Liver (tissue), 9 donors: ENCODE results near the gene FAM20C. TPM values are rescaled to one million over a fixed set of nuclear protein-coding genes. Genes with fewer than 3 reads are reported as not detected.

Experiments used
- DNase-seq: peaks from one replicate; pipeline ENCODE4 v3.0.0-alpha.2; 2017; ENCODE audit warnings: low spot score
- H3K27ac ChIP-seq, 2 donors: one replicate each; pipeline ENCODE4 v1.7.0; 2013; ENCODE audit warnings: inconsistent platforms in 2 of 2, low read length in 2 of 2, control low read depth in 1 of 2, low read depth in 1 of 2, mild to moderate bottlenecking in 1 of 2
- H3K27me3 ChIP-seq, 4 donors: one replicate each; pipeline versions ENCODE4 v1.6.1 to v1.7.0; 2013; ENCODE audit warnings: low read length in 3 of 4, inconsistent platforms in 1 of 4, mild to moderate bottlenecking in 1 of 4, moderate library complexity in 1 of 4; ENCODE audit not compliant: control insufficient read depth in 4 of 4, insufficient read depth in 4 of 4
- H3K36me3 ChIP-seq, 4 donors: one replicate each; pipeline versions ENCODE4 v1.6.1 to v1.7.0; 2013; ENCODE audit warnings: low read length in 3 of 4, mild to moderate bottlenecking in 3 of 4, low read depth in 1 of 4, moderate library complexity in 1 of 4; ENCODE audit not compliant: control insufficient read depth in 4 of 4, insufficient read depth in 3 of 4
- H3K4me1 ChIP-seq, 4 donors: one replicate each; pipeline versions ENCODE4 v1.6.1 to v1.7.0; 2013; ENCODE audit warnings: low read length in 3 of 4, mild to moderate bottlenecking in 3 of 4, moderate library complexity in 1 of 4; ENCODE audit not compliant: control insufficient read depth in 4 of 4, insufficient read depth in 4 of 4
- H3K4me3 ChIP-seq, 3 donors: one replicate each; pipeline versions ENCODE4 v1.6.1 to v1.7.0; 2013; ENCODE audit warnings: low read length in 3 of 3, control low read depth in 1 of 3, low read depth in 1 of 3, mild to moderate bottlenecking in 1 of 3
- H3K9ac ChIP-seq, 2 donors: one replicate each; pipeline ENCODE4 v1.7.0; 2013; ENCODE audit warnings: low read length in 2 of 2, mild to moderate bottlenecking in 2 of 2, moderate library complexity in 2 of 2, control low read depth in 1 of 2, low read depth in 1 of 2
- H3K9me3 ChIP-seq, 4 donors: one replicate each; pipeline versions ENCODE4 v1.6.1 to v1.7.0; 2013; ENCODE audit warnings: low read length in 3 of 4; ENCODE audit not compliant: control insufficient read depth in 4 of 4
- EGR1 ChIP-seq, 2 donors: IDR thresholded peaks; 2 replicates each; pipeline ENCODE4 v1.6.1; 2016 to 2018; ENCODE audit warnings: antibody characterized with exemption in 2 of 2, low read depth in 2 of 2
- FOXA1 ChIP-seq: IDR thresholded peaks from 2 replicates; pipeline ENCODE4 v1.6.1; 2016; ENCODE audit warnings: antibody characterized with exemption
- FOXA2 ChIP-seq: IDR thresholded peaks from 2 replicates; pipeline ENCODE4 v1.6.1; 2016; ENCODE audit warnings: antibody characterized with exemption
- GABPA ChIP-seq, 2 donors: IDR thresholded peaks in 1 of 2; conservative IDR thresholded peaks in 1 of 2; 2 replicates each; pipeline ENCODE4 v1.6.1; 2016; ENCODE audit warnings: antibody characterized with exemption in 2 of 2, mild to moderate bottlenecking in 1 of 2, moderate library complexity in 1 of 2
- HNF4A ChIP-seq, 2 donors: conservative IDR thresholded peaks; 2 replicates each; pipeline ENCODE4 v1.6.1; 2016; ENCODE audit warnings: antibody characterized with exemption in 2 of 2, mild to moderate bottlenecking in 2 of 2
- HNF4G ChIP-seq: IDR thresholded peaks from 2 replicates; pipeline ENCODE4 v1.6.1; 2016; ENCODE audit warnings: antibody characterized with exemption
- JUND ChIP-seq, 2 donors: IDR thresholded peaks; 2 replicates each; pipeline ENCODE4 v1.6.1; 2016; ENCODE audit warnings: antibody characterized with exemption in 2 of 2
- NR2F2 ChIP-seq: IDR thresholded peaks from 2 replicates; pipeline ENCODE4 v1.6.1; 2016; ENCODE audit warnings: antibody characterized with exemption
- RAD21 ChIP-seq, 2 donors: IDR thresholded peaks; 2 replicates each; pipeline ENCODE4 v1.6.1; 2016; ENCODE audit warnings: antibody characterized with exemption in 2 of 2, mild to moderate bottlenecking in 2 of 2
- RXRA ChIP-seq, 2 donors: IDR thresholded peaks; 2 replicates each; pipeline ENCODE4 v1.6.1; 2017 to 2018; ENCODE audit warnings: antibody characterized with exemption in 2 of 2, mild to moderate bottlenecking in 1 of 2
- SP1 ChIP-seq: IDR thresholded peaks from 2 replicates; pipeline ENCODE4 v1.6.1; 2018; ENCODE audit warnings: antibody characterized with exemption, mild to moderate bottlenecking
- TAF1 ChIP-seq: conservative IDR thresholded peaks from 2 replicates; pipeline ENCODE4 v1.6.1; 2016; ENCODE audit warnings: antibody characterized with exemption, mild to moderate bottlenecking
- YY1 ChIP-seq: IDR thresholded peaks from 2 replicates; pipeline ENCODE4 v1.6.1; 2016; ENCODE audit warnings: antibody characterized with exemption, mild to moderate bottlenecking
- WGBS: extraction: QIAGEN DNeasy Blood & Tissue Kit; methylation state at CpG from one replicate; pipeline ENCODE4 v1.1.7; 2013; 5-methylcytosine and 5-hydroxymethylcytosine counted together
- polyA plus RNA-seq, 2 donors: library from polyadenylated mRNA; stranded (reverse) in 1 of 2; unstranded in 1 of 2; fragments of 200-250 nt in 1 of 2; fragments of >200 nt in 1 of 2; fragmentation: Nextera tagmentation in 1 of 2; extraction: Ambion mirVana in 1 of 2; gene quantifications; one replicate each; pipeline versions ENCODE4 v1.2.1 to v1.2.3, GENCODE V29; 2013 to 2015
- total RNA-seq, 2 donors: library from RNA; depleted of rRNA; stranded (reverse); fragments of >200 nt; gene quantifications; one replicate each; pipeline ENCODE4 v1.2.3, GENCODE V29; 2014
- TF ChIP-seq, protein P1 (sequence below): IDR thresholded peaks from 2 replicates; pipeline ENCODE4 v1.6.1; 2016; ENCODE audit warnings: antibody characterized with exemption
- TF ChIP-seq, protein P2 (sequence below): fragments of 150-350 bp; IDR thresholded peaks from 2 replicates; pipeline ENCODE4 v1.5.1; 2017; ENCODE audit warnings: improper control_type of control experiment, low read depth, low read length; ENCODE audit not compliant: missing input control
- TF ChIP-seq, protein P3 (sequence below): IDR thresholded peaks from 2 replicates; pipeline ENCODE4 v1.6.1; 2016; ENCODE audit warnings: antibody characterized with exemption
- TF ChIP-seq, protein P4 (sequence below): IDR thresholded peaks from 2 replicates; pipeline ENCODE4 v1.6.1; 2016; ENCODE audit warnings: antibody characterized with exemption
- TF ChIP-seq, protein P5 (sequence below): IDR thresholded peaks from 2 replicates; pipeline ENCODE4 v1.6.1; 2016; ENCODE audit warnings: antibody characterized with exemption, mild to moderate bottlenecking
- donor health status: healthy.
- donor health status: healthy.
- donor health status: healthy.
- donor health status: healthy.
- donor health status: healthy.

The FAM20C gene
- total and polyA plus RNA-seq, 4 donors = 13.4 to 40.4 (median 31.5) TPM

DNA sequence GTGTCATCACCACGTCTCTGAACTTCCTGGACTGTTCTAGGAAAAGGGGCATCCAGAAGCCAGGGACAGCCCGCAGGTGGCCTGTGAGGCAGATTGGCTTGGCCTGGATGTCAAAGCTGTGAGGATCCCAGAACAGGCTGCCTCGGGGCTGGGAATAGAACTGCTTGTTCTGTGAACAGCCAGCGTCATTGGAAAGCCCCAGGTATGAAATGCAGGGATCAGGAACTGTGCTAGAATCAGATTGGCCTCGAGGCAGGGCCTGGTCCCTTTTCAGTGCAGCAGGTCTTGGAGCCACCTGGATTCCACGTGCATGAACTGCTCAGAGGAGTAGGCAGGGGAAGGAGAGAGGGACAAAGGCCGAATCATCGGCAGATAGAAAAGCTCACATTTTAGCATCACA, 44.6 kb downstream of the FAM20C start:
- H3K27me3 ChIP-seq = no peaks in the 10 kb centered on the region
- TF ChIP-seq FOXA2 (no peak), GABPA (IDR thresholded peaks at IDR 0.05 in 1 of 2, conservative IDR thresholded peaks at IDR 0.05 in 1 of 2) (no peak), RAD21 (IDR thresholded peaks at IDR 0.05) (no peak), HNF4A (conservative IDR thresholded peaks at IDR 0.05) (no peak), SP1 (no peak), NR2F2 (no peak), FOXA1 (no peak), JUND (IDR thresholded peaks at IDR 0.05) (no peak), RXRA (IDR thresholded peaks at IDR 0.05) (no peak), EGR1 (IDR thresholded peaks at IDR 0.05; ENCODE audit: low read depth in 2 of 2) (no peak), YY1 (no peak), HNF4G (no peak), TAF1 (no peak)
- TF ChIP-seq, protein P1, sequence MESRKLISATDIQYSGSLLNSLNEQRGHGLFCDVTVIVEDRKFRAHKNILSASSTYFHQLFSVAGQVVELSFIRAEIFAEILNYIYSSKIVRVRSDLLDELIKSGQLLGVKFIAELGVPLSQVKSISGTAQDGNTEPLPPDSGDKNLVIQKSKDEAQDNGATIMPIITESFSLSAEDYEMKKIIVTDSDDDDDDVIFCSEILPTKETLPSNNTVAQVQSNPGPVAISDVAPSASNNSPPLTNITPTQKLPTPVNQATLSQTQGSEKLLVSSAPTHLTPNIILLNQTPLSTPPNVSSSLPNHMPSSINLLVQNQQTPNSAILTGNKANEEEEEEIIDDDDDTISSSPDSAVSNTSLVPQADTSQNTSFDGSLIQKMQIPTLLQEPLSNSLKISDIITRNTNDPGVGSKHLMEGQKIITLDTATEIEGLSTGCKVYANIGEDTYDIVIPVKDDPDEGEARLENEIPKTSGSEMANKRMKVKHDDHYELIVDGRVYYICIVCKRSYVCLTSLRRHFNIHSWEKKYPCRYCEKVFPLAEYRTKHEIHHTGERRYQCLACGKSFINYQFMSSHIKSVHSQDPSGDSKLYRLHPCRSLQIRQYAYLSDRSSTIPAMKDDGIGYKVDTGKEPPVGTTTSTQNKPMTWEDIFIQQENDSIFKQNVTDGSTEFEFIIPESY = no peak
- TF ChIP-seq, protein P2, sequence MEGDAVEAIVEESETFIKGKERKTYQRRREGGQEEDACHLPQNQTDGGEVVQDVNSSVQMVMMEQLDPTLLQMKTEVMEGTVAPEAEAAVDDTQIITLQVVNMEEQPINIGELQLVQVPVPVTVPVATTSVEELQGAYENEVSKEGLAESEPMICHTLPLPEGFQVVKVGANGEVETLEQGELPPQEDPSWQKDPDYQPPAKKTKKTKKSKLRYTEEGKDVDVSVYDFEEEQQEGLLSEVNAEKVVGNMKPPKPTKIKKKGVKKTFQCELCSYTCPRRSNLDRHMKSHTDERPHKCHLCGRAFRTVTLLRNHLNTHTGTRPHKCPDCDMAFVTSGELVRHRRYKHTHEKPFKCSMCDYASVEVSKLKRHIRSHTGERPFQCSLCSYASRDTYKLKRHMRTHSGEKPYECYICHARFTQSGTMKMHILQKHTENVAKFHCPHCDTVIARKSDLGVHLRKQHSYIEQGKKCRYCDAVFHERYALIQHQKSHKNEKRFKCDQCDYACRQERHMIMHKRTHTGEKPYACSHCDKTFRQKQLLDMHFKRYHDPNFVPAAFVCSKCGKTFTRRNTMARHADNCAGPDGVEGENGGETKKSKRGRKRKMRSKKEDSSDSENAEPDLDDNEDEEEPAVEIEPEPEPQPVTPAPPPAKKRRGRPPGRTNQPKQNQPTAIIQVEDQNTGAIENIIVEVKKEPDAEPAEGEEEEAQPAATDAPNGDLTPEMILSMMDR = no peak
- TF ChIP-seq, protein P3, sequence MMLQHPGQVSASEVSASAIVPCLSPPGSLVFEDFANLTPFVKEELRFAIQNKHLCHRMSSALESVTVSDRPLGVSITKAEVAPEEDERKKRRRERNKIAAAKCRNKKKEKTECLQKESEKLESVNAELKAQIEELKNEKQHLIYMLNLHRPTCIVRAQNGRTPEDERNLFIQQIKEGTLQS = no peak
- TF ChIP-seq, protein P4, sequence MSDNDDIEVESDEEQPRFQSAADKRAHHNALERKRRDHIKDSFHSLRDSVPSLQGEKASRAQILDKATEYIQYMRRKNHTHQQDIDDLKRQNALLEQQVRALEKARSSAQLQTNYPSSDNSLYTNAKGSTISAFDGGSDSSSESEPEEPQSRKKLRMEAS = no peak
- TF ChIP-seq, protein P5, sequence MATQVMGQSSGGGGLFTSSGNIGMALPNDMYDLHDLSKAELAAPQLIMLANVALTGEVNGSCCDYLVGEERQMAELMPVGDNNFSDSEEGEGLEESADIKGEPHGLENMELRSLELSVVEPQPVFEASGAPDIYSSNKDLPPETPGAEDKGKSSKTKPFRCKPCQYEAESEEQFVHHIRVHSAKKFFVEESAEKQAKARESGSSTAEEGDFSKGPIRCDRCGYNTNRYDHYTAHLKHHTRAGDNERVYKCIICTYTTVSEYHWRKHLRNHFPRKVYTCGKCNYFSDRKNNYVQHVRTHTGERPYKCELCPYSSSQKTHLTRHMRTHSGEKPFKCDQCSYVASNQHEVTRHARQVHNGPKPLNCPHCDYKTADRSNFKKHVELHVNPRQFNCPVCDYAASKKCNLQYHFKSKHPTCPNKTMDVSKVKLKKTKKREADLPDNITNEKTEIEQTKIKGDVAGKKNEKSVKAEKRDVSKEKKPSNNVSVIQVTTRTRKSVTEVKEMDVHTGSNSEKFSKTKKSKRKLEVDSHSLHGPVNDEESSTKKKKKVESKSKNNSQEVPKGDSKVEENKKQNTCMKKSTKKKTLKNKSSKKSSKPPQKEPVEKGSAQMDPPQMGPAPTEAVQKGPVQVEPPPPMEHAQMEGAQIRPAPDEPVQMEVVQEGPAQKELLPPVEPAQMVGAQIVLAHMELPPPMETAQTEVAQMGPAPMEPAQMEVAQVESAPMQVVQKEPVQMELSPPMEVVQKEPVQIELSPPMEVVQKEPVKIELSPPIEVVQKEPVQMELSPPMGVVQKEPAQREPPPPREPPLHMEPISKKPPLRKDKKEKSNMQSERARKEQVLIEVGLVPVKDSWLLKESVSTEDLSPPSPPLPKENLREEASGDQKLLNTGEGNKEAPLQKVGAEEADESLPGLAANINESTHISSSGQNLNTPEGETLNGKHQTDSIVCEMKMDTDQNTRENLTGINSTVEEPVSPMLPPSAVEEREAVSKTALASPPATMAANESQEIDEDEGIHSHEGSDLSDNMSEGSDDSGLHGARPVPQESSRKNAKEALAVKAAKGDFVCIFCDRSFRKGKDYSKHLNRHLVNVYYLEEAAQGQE = no peak
- DNase-seq = no peak
- H3K9me3 ChIP-seq = no peaks in the 10 kb centered on the region
- 89% methylated on average over 8 of the region's 8 CpGs for WGBS
- peak overlapping the region in 1 of 2 donors; percentile 97 for H3K27ac ChIP-seq
- H3K9ac ChIP-seq = no peak overlapping the region
- H3K36me3 ChIP-seq = peaks cover 0 to under 1% (median 0%) of the 10 kb centered on the region in 4 donors
- no peak overlapping the region for H3K4me3 ChIP-seq
- peaks cover 33 to 58% (median 46%) of the 10 kb centered on the region in 4 donors for H3K4me1 ChIP-seq
